Omental fat pad (tissue), 4 donors: ENCODE results near the gene ARMC3. TPM values are rescaled to one million over a fixed set of nuclear protein-coding genes. Genes with fewer than 3 reads are reported as not detected.

Source experiments
- ATAC-seq: fragments of 150-250 bp; one replicate; pipeline ENCODE4 v1.9.1; 2016; ENCODE audit warnings: mild to moderate bottlenecking, moderate library complexity; ENCODE audit not compliant: low FRiP score
- DNase-seq: peaks from one replicate; pipeline ENCODE4 v3.0.0-alpha.2; 2019; ENCODE audit warnings: low spot score
- total RNA-seq, 4 donors: library from RNA; depleted of rRNA; stranded (reverse); fragments of >200 nt; gene quantifications; one replicate each; pipeline ENCODE4 v1.1.0, GENCODE V29; 2016
- TF ChIP-seq, protein P1 (sequence below), 3 donors: fragments of 450-650 bp; IDR thresholded peaks; one replicate each; pipeline ENCODE4 v1.5.1; 2016 to 2017; ENCODE audit warnings: antibody characterized with exemption in 3 of 3, mild to moderate bottlenecking in 3 of 3, moderate library complexity in 2 of 3

The ARMC3 gene
- total RNA-seq, 4 donors from 2014 or later: not detected

DNA sequence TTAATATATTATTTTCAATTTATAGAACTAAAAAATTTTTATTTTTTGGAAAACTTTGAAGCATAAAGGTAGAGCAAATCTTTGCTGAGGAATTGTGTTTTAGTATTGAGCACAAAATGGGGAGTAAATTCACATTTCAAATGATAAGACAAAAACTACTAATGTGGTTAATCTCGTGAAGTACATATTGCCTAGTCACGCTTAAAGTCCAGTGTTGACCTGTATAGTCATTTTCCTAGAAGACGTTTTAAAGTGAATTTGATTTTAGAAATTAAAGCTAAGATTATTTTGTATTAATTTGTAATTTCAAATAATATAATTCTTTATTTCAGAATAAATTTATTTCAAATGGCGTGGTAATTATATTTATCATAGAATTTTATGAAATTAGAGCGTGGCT lies 110.3 kb downstream of the ARMC3 start:
- no peak for DNase-seq
- TF ChIP-seq, protein P1, sequence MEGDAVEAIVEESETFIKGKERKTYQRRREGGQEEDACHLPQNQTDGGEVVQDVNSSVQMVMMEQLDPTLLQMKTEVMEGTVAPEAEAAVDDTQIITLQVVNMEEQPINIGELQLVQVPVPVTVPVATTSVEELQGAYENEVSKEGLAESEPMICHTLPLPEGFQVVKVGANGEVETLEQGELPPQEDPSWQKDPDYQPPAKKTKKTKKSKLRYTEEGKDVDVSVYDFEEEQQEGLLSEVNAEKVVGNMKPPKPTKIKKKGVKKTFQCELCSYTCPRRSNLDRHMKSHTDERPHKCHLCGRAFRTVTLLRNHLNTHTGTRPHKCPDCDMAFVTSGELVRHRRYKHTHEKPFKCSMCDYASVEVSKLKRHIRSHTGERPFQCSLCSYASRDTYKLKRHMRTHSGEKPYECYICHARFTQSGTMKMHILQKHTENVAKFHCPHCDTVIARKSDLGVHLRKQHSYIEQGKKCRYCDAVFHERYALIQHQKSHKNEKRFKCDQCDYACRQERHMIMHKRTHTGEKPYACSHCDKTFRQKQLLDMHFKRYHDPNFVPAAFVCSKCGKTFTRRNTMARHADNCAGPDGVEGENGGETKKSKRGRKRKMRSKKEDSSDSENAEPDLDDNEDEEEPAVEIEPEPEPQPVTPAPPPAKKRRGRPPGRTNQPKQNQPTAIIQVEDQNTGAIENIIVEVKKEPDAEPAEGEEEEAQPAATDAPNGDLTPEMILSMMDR (IDR thresholded peaks at IDR 0.05): no peak
- no peak for ATAC-seq

DNA sequence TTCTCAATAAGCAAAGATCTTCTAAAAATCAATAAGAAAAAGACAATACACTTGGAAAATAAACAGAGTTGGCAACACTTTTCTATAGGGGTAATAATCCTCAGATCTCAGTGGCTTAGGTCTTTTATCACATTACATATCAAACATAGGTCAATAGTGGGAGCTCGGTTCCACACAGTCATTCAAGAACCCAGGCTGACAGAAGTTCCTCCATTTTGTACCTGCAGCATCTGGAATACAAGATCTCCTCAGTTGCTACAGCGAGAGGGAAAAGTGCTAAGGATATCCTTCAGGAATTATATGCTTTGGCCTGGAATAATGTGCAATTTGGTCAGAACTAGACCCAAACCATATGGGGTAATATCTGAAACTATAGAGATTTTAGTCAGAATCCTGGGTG lies 112.1 kb downstream of the ARMC3 start:
- DNase-seq (no peak), ATAC-seq (no peak)
- TF ChIP-seq, protein P1 (IDR thresholded peaks at IDR 0.05): no peak

- DNase-seq: no peak
- ATAC-seq: no peak
- TF ChIP-seq, protein P1 (IDR thresholded peaks at IDR 0.05): no peak
Measured at GRCh38 chr10:23046027-23046426, 118.2 kb downstream of the ARMC3 start.

DNA sequence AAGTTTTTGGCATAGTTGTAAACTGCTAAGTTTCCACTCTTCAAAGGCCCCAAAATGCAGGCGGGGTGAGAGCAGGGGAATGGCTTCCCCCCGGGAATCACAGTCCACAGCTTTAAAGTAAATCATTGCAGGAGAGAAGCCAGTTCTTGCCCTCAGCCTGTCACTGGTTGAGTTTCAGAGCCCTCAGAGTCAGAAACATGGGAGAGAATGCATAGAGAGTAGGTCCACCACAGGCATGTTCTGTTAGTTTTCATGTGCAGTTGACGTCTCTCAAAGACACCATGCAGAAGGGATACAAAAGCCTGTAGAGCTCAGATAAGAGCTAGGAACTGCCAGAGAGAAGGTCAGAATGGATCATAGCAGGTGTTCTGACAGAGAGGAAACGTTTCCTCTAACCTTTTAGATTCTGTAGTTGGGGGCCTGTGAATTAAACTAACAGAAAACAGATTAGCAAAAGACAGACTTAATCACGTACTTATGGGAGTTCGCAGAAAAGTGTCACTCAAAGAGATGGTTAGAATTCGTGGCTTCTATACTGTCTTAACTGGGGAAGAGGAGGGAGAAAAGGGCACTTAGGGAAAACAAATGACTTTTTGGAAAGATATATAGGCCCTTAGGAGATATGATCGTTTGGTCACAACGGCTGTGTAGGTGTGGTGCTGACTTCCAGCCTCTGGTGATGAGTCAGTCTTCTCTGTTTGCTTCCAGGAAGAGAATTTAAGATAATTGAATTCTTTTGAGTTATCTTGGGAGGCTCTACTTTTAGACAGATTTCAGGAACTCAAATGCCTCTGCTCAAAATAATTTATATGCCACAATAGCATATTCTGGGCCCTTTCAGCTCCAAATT lies 119.6 kb downstream of the ARMC3 start:
- DNase-seq: no peak
- peak; percentile 89 for ATAC-seq
- TF ChIP-seq, protein P1 (IDR thresholded peaks at IDR 0.05): no peak

DNA sequence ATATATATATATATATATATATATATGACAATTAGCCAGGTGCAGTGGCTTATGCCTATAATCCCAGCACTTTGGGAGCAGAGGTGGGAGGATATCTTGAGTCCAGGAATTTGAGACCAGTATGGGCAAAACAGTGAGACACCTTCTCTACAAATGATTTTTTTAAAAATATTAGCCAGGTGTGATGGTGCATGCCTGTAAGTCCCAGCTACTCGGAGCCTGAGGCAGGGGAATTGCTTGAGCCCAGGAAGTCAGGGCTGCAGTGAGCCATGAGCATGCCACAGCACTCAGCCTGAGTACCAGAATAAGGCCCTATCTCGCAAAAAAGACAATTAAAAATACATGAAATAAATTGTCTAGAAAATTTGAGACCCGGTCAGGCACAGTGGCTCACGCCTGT lies 120.3 kb downstream of the ARMC3 start:
- DNase-seq (no peak), ATAC-seq (no peak)
- TF ChIP-seq, protein P1 (IDR thresholded peaks at IDR 0.05): no peak

GRCh38 chr10:23051278-23051677 lies 123.4 kb downstream of the ARMC3 start:
- DNase-seq (no peak), ATAC-seq (no peak)
- TF ChIP-seq, protein P1 (IDR thresholded peaks at IDR 0.05): no peak

- no peak for DNase-seq
- TF ChIP-seq, protein P1 (IDR thresholded peaks at IDR 0.05): no peak
Measured at GRCh38 chr10:23051855-23052331, 124.0 kb downstream of the ARMC3 start.

More at GRCh38 chr10:23051855-23052331, 124.0 kb downstream of the ARMC3 start:
- ATAC-seq: no peak
